Activated T-helper 9 cell treated with anti-CD3 and anti-CD28 coated beads, Interleukin-2, amount 50 U/mL, for 16 hours (primary cell): Measurements from ENCODE around the gene CENPX.
A peak's percentile ranks its signal among the peaks of the same experiment; 100 is the strongest.

Source experiments
- DNase-seq: peaks from one replicate; pipeline ENCODE4 v3.0.0-alpha.2; 2020; ENCODE audit warnings: low read depth

Gene CENPX

DNA sequence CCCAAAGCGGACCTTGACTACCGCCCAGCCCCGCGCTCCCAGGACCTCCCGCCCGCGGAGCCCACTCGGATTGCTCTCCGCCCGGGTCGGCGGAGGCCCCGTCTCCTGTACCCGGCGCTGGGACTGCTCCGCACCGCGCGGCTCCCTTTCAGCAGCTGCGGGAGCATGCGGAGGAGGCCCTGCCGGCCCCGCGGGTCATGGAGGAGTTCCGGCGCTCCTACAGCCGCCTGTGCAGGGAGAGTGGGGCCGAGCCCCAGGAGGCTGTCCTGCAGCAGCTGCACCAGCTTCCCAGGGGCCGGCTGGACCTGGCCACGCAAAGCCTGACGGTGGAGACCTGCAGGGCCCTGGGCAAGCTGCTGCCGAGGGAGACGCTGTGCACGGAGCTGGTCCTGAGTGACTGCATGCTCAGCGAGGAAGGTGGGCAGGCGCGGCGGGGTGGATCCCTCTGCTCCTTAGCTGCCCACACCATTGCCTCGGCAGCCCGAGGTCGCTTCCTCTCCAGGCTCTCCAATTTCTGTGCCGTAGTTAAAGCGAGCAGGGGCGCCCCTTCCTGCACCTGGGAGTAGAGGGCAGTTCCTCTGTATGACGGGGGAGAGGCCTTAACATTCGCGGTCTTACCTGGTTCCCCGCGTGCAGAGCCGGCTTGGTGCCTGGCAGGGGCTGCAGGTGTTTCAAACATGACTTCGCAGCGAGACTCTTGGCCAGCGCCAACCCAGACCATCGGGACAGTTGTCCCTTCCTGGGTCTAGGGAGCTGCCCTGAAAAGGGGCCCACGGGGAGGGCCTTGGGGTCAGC, 966 bp upstream of the CENPX start:
- no peak for DNase-seq

DNA sequence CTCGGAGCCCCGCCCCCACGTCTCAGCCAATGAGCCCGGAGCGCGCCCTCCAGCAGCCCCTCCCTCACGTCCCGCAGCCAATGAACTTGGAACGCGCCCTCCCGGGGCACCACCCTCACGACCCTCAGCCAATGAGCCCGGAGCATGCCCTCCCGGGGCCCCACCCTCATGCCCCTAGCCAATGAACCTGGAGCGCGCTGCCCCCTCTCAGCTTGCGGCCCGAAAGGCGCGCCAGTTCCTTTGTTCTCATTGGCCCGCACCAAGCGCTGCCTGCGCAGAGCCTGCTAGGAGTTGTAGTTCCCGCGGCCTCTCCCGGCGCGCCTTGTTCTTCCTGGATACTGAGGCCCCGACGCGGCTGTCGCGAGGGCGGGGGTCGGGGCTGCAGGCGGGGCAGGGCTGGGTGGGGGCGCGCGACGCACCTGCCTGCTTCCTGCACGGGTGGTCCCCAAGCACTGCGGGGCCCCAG, 336 bp upstream of the CENPX start, which contains the start of gene LRRC45:
TSS of gene LRRC45 (plus strand) at position 325 of the 466 bp plus-strand sequence. CDS start 339 bp downstream, outside the sequence.
- DNase-seq = peak; percentile 100

DNA sequence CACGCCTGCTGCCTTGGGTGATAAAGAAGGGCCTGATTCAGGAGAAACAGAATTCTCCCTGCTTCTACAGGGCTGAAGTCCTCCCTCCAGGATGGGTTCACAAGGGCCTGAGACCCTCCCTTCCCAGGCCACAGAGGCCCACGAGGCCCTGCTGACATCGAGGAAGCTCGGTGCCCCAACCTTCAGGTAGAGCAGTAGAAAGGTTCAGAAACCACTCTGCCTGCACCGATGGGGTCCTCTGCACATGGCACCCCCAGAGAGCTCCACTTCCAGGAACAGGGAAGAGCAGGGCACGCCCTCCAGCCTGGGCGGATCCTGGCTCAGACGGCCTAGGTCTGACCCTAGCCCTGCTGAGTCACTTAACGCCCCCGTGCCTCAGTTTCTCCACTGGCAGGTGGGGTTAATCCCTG, 773 bp downstream of the CENPX start:
- DNase-seq = no peak

DNA sequence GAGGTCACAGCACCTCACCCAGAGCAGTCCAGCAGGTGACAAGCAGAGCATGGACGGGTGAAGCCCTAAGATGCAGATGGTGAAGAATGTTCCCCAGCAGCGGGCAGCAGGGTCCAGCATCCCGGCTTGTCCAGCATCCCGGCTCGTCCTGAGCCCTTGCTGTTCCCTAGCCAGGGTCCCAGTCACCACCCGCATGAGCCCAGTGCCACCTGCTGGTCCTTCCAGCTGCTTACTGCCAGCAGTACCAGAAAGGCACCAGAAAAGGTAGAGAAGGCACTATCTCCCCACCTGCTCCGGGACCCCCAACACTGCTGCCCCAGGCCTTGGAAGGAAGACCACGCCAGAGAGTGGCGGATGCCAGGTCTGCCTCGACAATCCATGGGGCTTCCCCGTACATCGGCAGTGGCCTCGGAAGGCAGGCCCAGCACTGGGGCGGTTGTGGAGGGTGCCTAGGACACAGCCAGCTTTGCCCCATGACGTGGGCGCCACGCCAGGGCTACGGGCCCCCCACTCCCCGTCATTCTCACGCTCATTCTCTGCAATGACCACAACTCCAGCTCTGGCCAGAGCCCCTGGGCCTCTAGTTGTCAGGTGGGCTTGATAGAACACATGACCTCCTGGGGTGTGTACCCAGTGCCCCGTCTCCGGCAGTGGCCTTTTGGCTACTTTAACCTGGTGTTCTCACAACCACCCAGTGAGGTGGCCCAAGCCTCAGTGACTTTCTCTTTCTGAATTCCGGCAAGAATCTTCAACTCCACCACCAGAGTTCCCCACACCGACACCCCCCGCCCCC, 1.4 kb downstream of the CENPX start:
- peak; percentile 37 for DNase-seq

DNA sequence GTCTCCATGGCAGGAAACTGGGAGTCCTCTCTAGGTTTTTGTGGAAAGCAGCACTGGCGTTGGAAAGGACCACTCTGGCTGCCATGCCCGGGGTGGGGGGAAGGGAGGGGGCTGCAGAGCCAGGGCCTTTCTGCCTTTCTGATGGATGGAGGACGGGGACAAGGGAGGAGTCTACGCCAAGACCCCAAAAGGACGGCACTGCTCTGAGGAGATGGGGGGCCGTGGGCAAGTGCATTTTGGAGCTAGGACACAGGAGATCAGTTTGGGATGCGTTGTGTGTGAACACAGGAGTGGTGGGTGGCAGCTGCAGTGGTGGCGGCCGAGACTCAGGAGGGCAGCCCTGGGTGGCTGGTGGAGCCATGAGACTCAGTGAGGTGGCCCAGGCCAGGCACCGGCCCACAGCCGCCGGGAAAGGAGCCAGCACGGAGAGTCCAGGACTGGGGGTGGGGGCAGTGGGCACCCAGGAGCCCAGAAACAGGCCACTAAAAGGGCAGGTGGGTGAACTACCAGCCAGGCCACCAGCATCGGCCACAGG, 2.0 kb downstream of the CENPX start:
- DNase-seq = no peak

DNA sequence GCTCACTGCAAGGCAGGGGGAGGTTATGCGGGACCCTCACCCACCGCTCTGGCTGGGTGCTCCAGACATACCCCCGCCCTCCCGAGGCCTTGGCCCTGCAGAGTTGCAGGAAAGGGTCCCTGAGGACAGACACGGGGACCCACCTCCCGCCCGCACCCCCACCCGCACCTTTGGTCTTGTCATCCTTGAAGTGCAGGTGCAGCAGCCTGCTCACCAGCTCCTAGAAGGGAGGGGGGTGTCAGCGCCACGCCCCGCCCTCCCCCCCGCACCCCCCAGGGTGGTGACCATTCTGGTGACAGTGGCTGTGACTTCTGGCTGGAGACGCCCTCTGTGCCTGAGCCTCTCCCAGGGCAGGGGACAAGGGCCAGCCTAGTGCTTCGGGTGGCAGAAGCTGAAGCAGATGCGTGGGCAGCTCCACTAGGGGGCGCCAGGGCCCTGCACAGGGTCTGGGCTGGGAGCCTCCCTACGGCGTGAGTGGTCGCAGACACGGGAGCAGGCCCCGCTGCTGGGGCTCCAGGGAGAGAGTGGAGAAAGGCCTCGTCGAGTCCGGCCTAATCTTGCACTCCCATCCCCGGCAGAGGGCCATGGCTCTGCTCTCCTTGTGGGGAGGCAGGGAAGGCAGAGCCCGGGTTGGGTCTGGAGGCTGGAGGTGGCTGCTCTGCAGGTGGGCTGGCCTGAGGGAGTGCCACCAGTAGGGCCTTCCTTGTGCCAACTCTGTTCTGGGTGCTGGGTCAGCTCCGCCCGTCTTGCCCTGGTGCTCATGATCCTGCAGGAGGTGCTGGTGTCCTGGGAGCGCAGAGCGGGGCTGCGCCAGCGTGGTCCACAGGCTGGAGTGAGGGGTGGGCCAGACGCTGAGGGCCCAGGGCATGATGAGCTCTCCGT, 2.7 kb downstream of the CENPX start:
- DNase-seq = peak; percentile 44

DNA sequence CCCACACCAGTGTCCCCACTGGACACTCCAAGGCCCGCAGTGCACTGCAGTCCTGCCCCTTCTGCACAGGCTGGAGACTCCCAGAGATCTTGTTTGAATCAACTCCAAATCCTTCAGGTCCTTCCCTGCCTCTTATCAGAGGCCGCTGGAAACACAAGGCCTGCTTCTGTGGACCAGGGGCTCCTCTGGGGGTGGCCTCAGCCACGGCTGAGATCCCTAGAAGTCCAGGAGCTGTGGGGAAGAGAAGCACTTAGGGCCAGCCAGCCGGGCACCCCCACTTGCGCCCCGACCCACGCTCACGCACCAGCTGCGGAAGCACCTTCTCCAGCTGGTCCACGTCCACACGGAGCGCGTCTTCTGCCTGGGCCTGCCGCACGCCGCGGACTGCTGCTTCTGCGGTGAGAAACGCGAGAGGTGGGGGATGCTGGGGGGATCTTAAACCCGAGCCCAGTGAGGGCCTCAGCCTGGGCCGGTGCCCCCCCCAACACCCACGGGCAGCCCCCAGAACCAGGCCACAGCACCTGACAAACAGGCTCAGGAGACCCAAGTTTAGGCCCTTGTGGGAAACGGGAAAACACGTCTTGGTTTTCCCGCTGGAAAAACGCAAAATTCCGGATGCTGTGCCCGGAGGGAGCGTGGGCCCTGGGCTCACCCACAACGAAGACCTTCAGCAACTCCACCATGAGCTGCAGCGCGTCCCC, 3.5 kb downstream of the CENPX start:
- DNase-seq = no peak

DNA sequence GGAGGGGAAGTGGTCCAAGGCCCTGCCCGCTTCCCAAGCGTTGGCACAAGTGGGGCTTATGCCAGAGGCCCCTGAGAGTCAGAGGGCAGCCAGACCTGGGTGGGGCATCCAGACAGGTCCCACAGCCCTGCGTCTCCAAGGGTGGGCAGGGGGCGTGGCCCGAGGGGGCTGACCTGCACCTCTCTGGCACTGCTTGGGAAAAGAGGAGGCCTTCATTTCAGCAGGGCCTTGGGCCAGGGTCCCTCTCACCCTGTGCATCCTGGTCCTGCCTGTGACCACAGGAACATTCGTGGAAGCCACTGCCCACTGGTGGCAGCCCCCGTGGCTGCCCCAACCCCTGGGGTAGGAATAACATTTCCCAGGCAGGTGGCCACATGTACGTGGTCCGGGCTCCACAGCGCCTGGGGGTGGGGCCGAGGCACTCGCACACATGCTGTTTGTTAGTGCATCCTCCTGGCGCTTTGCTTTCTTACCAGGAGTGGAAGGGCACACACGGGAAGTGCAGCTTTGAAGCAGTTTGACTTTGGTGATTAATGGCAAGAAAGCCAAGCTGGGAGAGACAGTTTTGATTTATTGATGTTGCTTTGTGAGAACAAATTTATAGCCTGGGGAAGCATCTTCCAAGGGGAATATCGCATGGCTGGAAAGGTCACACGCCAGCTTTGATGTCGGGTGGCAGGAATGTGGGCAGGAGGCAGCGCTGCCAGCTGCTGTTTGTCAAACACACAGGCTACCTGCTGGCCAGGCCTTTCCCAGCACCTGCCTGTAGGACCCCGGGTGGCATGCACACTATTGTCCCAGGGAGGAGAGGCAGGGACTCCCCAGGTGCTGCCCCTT, 4.3 kb downstream of the CENPX start:
- DNase-seq = no peak

DNA sequence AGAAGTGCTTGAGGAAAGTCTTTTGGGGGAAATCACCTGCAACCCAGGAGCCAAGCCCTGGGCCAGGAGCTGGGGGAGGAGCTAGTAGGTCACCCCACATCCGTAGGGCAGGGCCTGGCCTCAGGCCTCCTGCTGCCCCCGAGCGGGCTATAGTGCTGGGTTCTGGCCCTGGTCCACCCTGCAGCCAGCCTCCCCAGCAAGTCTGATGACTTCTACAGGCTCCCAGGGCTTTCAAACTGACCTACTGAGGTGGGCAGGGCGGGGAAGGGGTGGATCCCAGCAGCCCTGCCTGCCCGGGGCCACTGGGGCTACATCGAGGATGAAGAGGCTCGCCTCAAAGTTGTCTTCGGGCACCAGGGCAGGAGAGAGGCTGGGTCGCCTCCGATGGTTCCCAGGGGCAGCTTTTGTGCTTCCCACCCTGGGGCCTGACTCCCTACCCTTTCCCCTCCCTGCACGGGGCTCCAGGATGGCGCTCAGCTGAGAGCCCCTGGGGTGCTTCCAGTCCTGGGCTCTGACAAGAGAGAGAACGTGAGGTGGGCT, 5.0 kb downstream of the CENPX start:
- DNase-seq = no peak

DNA sequence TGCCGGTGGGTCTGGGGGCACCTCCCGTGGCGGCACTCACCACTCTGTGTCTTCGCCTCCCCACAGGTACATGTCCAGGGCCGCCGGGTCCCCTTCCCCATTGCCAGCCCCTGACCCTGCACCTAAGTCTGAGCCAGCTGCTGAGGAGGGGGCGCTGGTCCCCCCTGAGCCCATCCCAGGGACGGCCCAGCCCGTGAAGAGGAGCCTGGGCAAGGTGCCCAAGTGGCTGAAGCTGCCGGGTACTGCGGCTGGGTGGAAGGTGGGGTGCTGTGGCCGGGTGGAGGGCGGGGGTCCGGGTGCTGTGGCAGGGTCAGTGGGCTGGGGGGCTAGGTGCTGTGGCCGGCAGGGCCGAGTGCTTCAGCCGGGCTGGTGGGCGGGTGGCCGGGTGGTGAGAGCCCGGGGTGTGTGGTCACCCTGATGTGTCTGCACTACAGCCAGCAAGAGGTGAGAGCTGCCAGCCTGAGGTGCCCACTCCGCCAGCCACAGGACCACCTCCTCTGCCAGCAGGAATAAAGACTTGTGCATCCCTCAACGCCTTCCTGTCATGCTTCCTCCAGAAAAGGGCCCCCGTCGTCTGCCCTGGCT, 5.7 kb downstream of the CENPX start:
- DNase-seq = no peak

DNA sequence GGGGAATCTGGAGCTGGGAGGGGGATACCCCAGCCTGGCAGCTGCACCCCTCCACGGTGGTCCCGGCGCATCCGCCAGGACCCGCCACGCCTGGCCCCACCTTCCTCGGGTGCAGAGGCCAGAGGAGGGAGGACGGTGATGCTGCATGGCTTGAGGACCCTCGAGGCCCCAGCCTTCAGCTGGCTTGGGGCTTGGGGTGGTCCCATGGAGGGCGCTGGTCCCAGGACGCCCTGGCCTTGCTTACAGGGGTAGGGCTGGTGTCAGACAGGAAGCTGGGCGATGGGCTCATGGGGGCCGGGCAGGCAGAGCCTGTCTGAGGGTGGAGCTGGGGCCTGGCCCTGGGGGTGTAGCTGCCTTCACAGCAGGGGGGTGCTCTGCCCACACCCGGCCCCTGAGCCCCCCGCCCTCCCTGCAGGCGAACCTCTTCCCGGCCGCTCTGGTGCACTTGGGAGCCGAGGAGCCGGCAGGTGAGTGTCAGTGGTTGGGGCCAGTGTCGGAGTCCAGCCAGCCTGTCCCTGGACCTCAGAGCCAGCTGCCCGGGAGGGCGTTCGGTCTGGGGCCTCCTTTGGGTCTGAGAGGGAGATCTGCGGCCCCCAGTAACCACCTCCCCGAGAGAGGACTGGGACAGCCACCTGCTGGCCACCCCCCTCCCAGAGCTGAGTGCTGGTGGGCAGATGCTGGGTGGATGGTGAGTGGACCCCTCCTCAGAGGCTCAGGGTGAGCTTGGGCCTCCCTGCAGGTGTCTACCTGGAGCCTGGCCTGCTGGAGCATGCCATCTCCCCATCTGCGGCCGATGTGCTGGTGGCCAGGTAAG, 6.4 kb downstream of the CENPX start:
- DNase-seq = no peak

DNA sequence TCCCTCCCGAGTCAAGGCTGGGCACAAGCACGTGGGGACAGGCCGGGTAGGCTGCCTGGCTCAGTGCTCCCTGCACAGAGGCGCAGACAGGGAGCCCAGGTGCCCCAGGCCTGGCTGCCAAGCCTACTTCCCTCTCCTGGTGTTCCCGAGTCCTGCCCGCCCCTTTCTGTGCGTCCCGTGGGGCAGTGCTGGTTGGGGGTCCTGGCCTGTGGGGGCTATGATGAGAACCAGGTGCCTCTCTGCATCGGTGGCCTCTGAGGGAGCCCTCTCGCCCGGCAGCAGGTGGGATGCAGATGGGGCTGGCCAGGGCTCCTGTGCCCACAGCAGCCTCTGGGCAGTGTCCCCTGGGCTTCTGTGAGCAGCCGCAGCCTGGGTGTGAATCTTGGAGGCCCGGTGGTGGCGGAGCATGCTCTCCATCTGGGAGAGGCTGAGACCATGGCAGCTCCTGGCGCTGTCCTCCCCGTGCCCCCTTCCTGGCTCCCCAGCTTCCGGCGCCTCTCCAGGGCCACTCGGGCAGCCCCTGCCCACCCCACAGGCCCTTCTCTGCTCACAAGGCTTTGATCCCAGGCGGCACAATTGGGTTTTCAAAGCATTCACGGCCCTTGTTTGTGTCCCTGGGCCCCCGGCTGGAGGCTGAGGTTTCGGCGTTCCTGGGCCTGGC, 7.2 kb downstream of the CENPX start:
- DNase-seq = no peak

DNA sequence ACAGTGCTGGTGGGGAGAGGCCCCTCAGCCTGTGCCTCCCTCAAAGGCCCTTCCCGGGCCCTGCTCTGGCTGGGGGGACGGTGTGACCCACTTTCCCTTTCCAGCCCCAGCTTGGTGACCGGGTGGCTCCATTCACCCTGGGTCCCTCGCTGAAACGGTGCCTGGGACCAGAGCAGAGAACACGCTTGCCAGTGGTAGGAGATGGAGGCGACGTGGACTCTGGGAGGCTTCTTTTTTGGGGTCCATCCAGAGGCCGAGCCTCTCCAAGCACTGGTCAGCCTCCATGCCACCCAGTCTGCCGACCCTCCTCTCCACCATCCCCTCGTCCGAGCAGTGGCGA, 7.7 kb downstream of the CENPX start:
- DNase-seq = no peak

DNA sequence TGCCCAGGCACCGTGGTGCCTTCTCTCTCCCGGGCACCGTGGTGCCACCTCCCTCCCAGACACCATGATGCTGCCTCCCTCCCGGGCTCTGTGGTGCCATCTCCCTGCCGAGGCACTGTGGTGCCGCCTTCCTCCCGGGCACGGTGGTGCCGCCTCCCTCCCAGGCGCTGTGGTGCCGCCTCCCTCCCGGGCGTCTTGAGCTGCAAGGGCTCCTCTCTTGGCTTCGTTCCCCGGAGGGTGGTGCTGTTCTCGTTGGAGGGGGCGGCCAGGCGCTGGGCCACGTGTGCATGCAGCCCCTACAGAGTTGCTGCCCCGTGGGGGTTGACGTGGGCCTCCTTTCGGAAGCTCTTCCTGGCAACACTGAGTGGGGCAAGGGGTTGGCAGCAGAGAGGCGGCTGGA, 8.2 kb downstream of the CENPX start:
- no peak for DNase-seq

DNA sequence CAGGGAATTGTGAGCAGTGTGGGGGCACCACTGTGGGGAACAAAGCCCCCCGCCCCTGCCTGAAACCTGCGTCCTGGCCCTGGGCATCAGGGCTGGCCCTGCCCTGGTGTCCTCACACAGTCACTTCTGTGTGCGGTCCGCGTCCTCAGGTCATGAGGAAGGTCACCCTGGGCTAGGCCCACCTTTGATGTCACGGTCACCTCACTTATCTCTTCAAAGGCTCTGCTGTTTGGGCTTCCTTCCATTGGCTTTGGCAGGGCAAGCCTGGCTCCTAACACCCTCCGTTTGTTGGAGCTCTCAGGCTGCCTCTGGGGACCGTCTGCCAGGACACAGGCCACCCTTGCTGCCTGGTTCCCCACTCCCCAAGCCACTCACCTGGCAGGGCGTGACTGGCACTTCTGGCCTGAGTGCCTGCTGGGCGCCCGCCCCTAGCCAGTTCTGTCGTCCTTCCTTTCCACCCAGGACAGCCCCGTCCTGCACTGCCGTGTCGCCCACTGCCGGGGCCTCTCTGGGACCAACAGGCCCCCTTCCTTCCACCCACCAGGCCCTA, 8.8 kb downstream of the CENPX start:
- no peak for DNase-seq

DNA sequence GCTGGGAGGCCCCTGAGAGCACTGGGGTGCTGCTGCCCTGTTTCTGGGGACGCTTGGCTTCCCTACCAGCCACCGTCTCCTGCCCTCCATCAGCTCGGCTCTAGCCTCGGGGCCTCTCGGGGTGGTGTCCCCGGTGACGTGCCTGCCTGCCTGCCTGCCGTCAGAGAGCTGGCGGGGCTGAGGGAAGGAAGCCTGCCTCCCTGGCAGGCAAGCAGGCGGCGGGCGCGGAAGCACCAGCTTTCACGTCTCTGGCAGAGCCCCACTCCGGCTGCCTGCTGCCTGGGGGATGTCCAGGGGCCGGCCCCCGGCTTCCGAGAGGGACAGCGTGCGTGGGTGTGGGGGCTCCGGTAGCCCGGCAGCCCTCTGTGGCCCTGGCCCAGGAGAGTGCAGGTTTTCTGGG, 9.3 kb downstream of the CENPX start:
- DNase-seq = no peak

DNA sequence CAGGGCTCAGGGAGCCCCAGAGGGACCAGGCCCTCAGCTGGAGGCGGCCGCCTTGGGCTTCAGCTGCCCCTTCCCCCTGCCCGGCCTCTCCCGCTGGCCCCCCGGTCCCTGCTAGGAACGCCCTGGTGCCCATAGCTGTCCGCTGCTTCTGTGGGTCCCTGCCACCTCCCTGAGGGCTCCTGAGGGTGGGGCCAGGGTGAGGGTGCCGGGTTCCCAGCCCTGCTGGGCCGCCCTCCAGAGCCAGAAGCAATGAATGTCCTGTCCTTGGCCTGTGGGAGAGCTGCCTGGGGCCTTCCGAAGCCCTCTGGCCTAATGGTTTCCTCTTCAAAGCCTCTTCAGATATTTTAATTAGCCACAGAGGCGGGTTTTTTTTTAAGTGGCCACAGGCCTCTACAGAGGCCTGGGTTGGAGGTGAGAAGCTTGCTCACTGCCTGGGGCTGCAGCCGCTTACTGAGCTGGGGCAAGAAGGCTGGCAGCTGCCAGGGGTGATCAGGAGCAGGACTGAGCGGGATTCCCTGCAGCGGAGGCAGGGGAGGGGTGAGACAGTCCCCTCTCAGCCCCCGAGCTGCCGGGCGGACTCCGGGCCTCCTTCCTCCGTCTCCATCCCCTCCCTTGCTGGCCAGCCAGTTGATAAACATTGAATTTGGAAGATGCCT, 9.9 kb downstream of the CENPX start:
- DNase-seq = no peak

DNA sequence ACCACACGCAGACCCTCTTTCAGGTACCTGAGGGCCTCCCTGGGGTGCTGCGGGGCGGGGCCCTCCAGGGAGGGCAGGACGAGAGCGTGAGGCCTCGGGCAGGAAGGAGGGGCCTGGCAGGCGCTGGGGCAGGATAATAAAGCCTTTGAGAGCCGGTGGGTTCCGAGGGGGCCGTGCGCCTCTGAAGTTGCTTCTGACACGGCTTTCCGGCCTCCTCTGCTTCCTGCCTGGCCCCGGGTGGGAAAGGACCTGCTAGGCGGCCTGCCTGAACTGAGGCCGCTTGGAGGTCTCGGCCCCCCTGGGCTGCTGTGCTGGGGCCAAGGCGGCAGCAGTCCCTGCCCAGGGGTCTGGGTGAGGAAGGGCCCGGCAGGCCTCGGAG, 10.4 kb downstream of the CENPX start:
- no peak for DNase-seq
